Fibroblast of lung (primary cell): ENCODE results near the gene WDR62. TPM values are rescaled to one million over a fixed set of nuclear protein-coding genes. Genes with fewer than 3 reads are reported as not detected.
A peak's percentile ranks its signal among the peaks of the same experiment; 100 is the strongest.
"Not testable (repeated sequence)": the region's sequence is repeated elsewhere in the genome, so short reads cannot be mapped to it uniquely, and the experiment has no call there.

Experiments used
- DNase-seq, 2 donors: peaks; one replicate each; pipeline versions ENCODE4 v3.0.0 to v3.0.0-alpha.2; 2010; ENCODE audit warnings: low read depth in 2 of 2
- H2AFZ ChIP-seq: 2 replicates; pipeline ENCODE4 v1.5.1; 2012; ENCODE audit warnings: low read length, control low read depth, inconsistent platforms
- H3K27ac ChIP-seq: 2 replicates; pipeline ENCODE4 v1.5.1; 2011; ENCODE audit warnings: low read length, control low read depth; ENCODE audit not compliant: insufficient read depth
- H3K27me3 ChIP-seq: 2 replicates; pipeline ENCODE4 v1.5.1; 2011; ENCODE audit warnings: mild to moderate bottlenecking, low read length; ENCODE audit not compliant: control insufficient read depth, insufficient read depth
- H3K36me3 ChIP-seq: 2 replicates; pipeline ENCODE4 v1.5.1; 2011; ENCODE audit warnings: low read length; ENCODE audit not compliant: control insufficient read depth, insufficient read depth
- H3K4me1 ChIP-seq: 2 replicates; pipeline ENCODE4 v1.5.1; 2011; ENCODE audit warnings: low read length; ENCODE audit not compliant: control insufficient read depth, insufficient read depth; ENCODE audit errors: extremely low read depth
- H3K4me2 ChIP-seq: 2 replicates; pipeline ENCODE4 v1.5.1; 2011; ENCODE audit warnings: low read length, control low read depth; ENCODE audit not compliant: insufficient read depth; ENCODE audit errors: extremely low read depth
- H3K4me3 ChIP-seq, 4 experiments: fragments of 200-600 bp in 1 of 4; sonication (generic) in 1 of 4; replicated peaks in 1 of 4; 2 replicates each; pipeline ENCODE4 v1.5.1; 2011 to 2016; ENCODE audit warnings: low read length in 4 of 4, low read depth in 3 of 4, mild to moderate bottlenecking in 3 of 4, control low read depth in 2 of 4, inconsistent platforms in 1 of 4, mixed read lengths in 1 of 4; ENCODE audit not compliant: insufficient read depth in 1 of 4; ENCODE audit errors: control extremely low read depth in 1 of 4
- H3K79me2 ChIP-seq: 2 replicates; pipeline ENCODE4 v1.5.1; 2012; ENCODE audit warnings: mild to moderate bottlenecking, low read length, inconsistent platforms; ENCODE audit not compliant: control insufficient read depth, insufficient read depth
- H3K9ac ChIP-seq: 2 replicates; pipeline ENCODE4 v1.5.1; 2011; ENCODE audit warnings: mild to moderate bottlenecking, low read length, control low read depth; ENCODE audit not compliant: insufficient read depth
- H3K9me3 ChIP-seq: 2 replicates; pipeline ENCODE4 v1.5.1; 2012; ENCODE audit warnings: low read depth, low read length; ENCODE audit not compliant: control insufficient read depth, insufficient read depth
- H4K20me1 ChIP-seq: 2 replicates; pipeline ENCODE4 v1.5.1; 2011; ENCODE audit warnings: low read length; ENCODE audit not compliant: control insufficient read depth, insufficient read depth; ENCODE audit errors: extremely low read depth
- CTCF ChIP-seq, 2 donors: IDR thresholded peaks in 1 of 2; conservative IDR thresholded peaks in 1 of 2; 1 replicate in 1 of 2; 2 replicates in 1 of 2; pipeline ENCODE4 v1.5.1; 2011 to 2012; ENCODE audit warnings: low read length in 2 of 2, control low read depth in 1 of 2, inconsistent platforms in 1 of 2, low read depth in 1 of 2, mild to moderate bottlenecking in 1 of 2
- EZH2 ChIP-seq: IDR thresholded peaks from 2 replicates; pipeline ENCODE4 v1.5.1; 2012; ENCODE audit warnings: low read length, control low read depth, mild to moderate bottlenecking; ENCODE audit errors: missing control alignments
- polyA plus RNA-seq, 2 donors: library from polyadenylated mRNA; depleted of rRNA in 1 of 2; stranded (reverse) in 1 of 2; unstranded in 1 of 2; fragments of >200 nt; gene quantifications; 2 replicates each; pipeline ENCODE4 v1.2.1, GENCODE V29; 2011 to 2012; ENCODE audit warnings: missing spikeins in 1 of 2
- total RNA-seq: library from RNA; depleted of rRNA; stranded (reverse); fragments of >200 nt; gene quantifications from 2 replicates; pipeline ENCODE4 v1.2.1, GENCODE V29; 2014

Gene WDR62
- total and polyA plus RNA-seq, 2 donors (not counting 1 experiment from before 2014, with no cell fraction given), result 1.1 to 2.8 TPM

- peaks cover 9% of the 10 kb centered on the region for H3K36me3 ChIP-seq
- H3K4me2 ChIP-seq, result no peak overlapping the region
- H2AFZ ChIP-seq, result no peak overlapping the region
- H3K9me3 ChIP-seq, result no peaks in the 10 kb centered on the region
- no peak overlapping the region for H3K9ac ChIP-seq
- no peak overlapping the region for H3K27ac ChIP-seq
- H3K4me1 ChIP-seq, result no peaks in the 10 kb centered on the region
- H3K79me2 ChIP-seq, result no peaks in the 10 kb centered on the region
- H3K27me3 ChIP-seq, result no peaks in the 10 kb centered on the region
- TF ChIP-seq CTCF (conservative IDR thresholded peaks at IDR 0.05 in 1 of 2, IDR thresholded peaks at IDR 0.05 in 1 of 2; ENCODE audit: low read depth in 1 of 2, low read length in 2 of 2), result no peak
- TF ChIP-seq EZH2, result no peak
- DNase-seq, result no peak
- H4K20me1 ChIP-seq, result no peaks in the 10 kb centered on the region
- H3K4me3 ChIP-seq, result peak overlapping the region in 1 of 4 experiments; percentile 84
Observed at GRCh38 chr19:36031308-36031707, 23.4 kb upstream of the WDR62 start.

GRCh38 chr19:36032251-36033104 lies 22.2 kb upstream of the WDR62 start, which contains the start of gene CLIP3:
Gene CLIP3, minus strand, starts transcription at chr19:36032873. Its CDS starts 516 bp downstream, at chr19:36032357.
- Histone ChIP-seq H2AFZ (peak within 1 kb of the TSS; percentile 95), H4K20me1 (no peaks in the 10 kb centered on the region), H3K4me2 (peak within 1 kb of the TSS; percentile 93), H3K27me3 (no peaks in the 10 kb centered on the region), H3K4me3 (peak within 1 kb of the TSS; percentile 50 to 84 (median 64)), H3K9me3 (no peaks in the 10 kb centered on the region), H3K27ac (no peak within 1 kb of the TSS), H3K9ac (peak within 1 kb of the TSS; percentile 39), H3K4me1 (no peaks in the 10 kb centered on the region), H3K79me2 (no peaks in the 10 kb centered on the region), H3K36me3 (peaks cover 1% of the 10 kb centered on the region)
- DNase-seq, result peak; percentile 59 to 63
- TF ChIP-seq CTCF (conservative IDR thresholded peaks at IDR 0.05 in 1 of 2, IDR thresholded peaks at IDR 0.05 in 1 of 2; ENCODE audit: low read depth in 1 of 2, low read length in 2 of 2) (no peak), EZH2 (no peak)

- Histone ChIP-seq H3K27me3 (no peaks in the 10 kb centered on the region), H3K36me3 (no peaks in the 10 kb centered on the region), H3K4me1 (peaks cover 8% of the 10 kb centered on the region), H3K4me2 (no peak overlapping the region), H4K20me1 (no peaks in the 10 kb centered on the region), H3K27ac (no peak overlapping the region), H3K4me3 (no peak overlapping the region), H2AFZ (no peak overlapping the region), H3K9ac (no peak overlapping the region), H3K9me3 (no peaks in the 10 kb centered on the region), H3K79me2 (no peaks in the 10 kb centered on the region)
- no peak for DNase-seq
- no peak for TF ChIP-seq EZH2
- TF ChIP-seq CTCF (conservative IDR thresholded peaks at IDR 0.05 in 1 of 2, IDR thresholded peaks at IDR 0.05 in 1 of 2; ENCODE audit: low read depth in 1 of 2, low read length in 2 of 2), result no peak
Observed at GRCh38 chr19:36040495-36040894, 14.2 kb upstream of the WDR62 start.

- not testable (repeated sequence) for H3K4me2 ChIP-seq, H3K4me1 ChIP-seq, H3K9ac ChIP-seq, H3K9me3 ChIP-seq, H3K36me3 ChIP-seq, DNase-seq, H3K27me3 ChIP-seq, H2AFZ ChIP-seq, H3K79me2 ChIP-seq, H4K20me1 ChIP-seq, H3K4me3 ChIP-seq
- peak overlapping the region; percentile 56 for H3K27ac ChIP-seq
Observed at GRCh38 chr19:36041092-36041491, 13.6 kb upstream of the WDR62 start.
